Activated T-helper 1 cell treated with anti-CD3 and anti-CD28 coated beads, Interleukin-12 subunit alpha, Interleukin-12 subunit beta, Interleukin-2, Interleukin-4 antibody, amounts not matched to agents 30 ng/mL and 10 ng/mL and 1 ng/mL, durations not matched to agents 14 hours and 24 hours and 36 hours (primary cell): Measurements from ENCODE around the gene CYB561D2. TPM values are rescaled to one million over a fixed set of nuclear protein-coding genes. Genes with fewer than 3 reads are reported as not detected.

Source experiments
- DNase-seq: peaks from one replicate; pipeline ENCODE4 v3.0.0; 2021; ENCODE audit warnings: low spot score
- H3K27ac Mint-ChIP-seq: one replicate; pipeline ENCODE4 v1.8.0; 2021; ENCODE audit warnings: mild to moderate bottlenecking, mixed read lengths
- H3K27me3 Mint-ChIP-seq: one replicate; pipeline ENCODE4 v1.8.0; 2022; ENCODE audit warnings: mild to moderate bottlenecking, moderate library complexity, mixed read lengths; ENCODE audit not compliant: insufficient read depth
- H3K36me3 Mint-ChIP-seq: one replicate; pipeline ENCODE4 v1.8.0; 2021; ENCODE audit warnings: low read depth, mixed read lengths
- H3K4me1 Mint-ChIP-seq: one replicate; pipeline ENCODE4 v1.8.0; 2021; ENCODE audit warnings: low read depth, mixed read lengths
- H3K4me3 Mint-ChIP-seq: one replicate; pipeline ENCODE4 v1.8.0; 2021; ENCODE audit warnings: mild to moderate bottlenecking, moderate library complexity, mixed read lengths
- H3K9me3 Mint-ChIP-seq: one replicate; pipeline ENCODE4 v1.8.0; 2021; ENCODE audit warnings: mixed read lengths
- intact Hi-C: fragments of 100-400 bp; cut with micrococcal nuclease; formaldehyde crosslinking; loops from one replicate; pipeline ENCODE4 v1.15.1; 2024
- total RNA-seq: library from RNA; stranded (reverse); gene quantifications from 2 replicates; pipeline ENCODE4 v1.2.3, GENCODE V29; 2022

The CYB561D2 gene
- total RNA-seq, 1 donor from 2014 or later = 35.9 TPM

GRCh38 chr3:50365080-50365841 lies 14.6 kb downstream of the CYB561D2 start:
- intact Hi-C loops = loop anchor here (1.0 to 5.0 kb wide), 3 partner anchors 14 to 202 kb away; partner anchors contain the start of genes C3orf18, CYB561D2 and NPRL2
- Mint-ChIP-seq H3K36me3 (no peaks in the 10 kb centered on the region), H3K9me3 (no peaks in the 10 kb centered on the region), H3K4me1 (peaks cover 13% of the 10 kb centered on the region), H3K27me3 (peaks cover 4% of the 10 kb centered on the region), H3K4me3 (peak overlapping the region; percentile 79), H3K27ac (peak overlapping the region; percentile 70)
- DNase-seq = peak; percentile 93

- Mint-ChIP-seq H3K36me3 (no peaks in the 10 kb centered on the region), H3K9me3 (no peaks in the 10 kb centered on the region), H3K4me3 (peak overlapping the region; percentile 79), H3K27ac (peak overlapping the region; percentile 70), H3K27me3 (peaks cover 4% of the 10 kb centered on the region), H3K4me1 (peaks cover 13% of the 10 kb centered on the region)
- no peak for DNase-seq
- intact Hi-C loops = loop anchor here (1.0 to 5.0 kb wide), 3 partner anchors 15 to 201 kb away; partner anchors contain the start of genes C3orf18, CYB561D2 and NPRL2
Measured at GRCh38 chr3:50365842-50366220, 15.2 kb downstream of the CYB561D2 start.

- H3K4me1 Mint-ChIP-seq = peaks cover 13% of the 10 kb centered on the region
- H3K36me3 Mint-ChIP-seq = no peaks in the 10 kb centered on the region
- intact Hi-C loops = loop anchor here (5.0 kb wide), 1 partner anchor 173 kb away; no protein-coding TSS in a partner anchor
- no peak overlapping the region for H3K4me3 Mint-ChIP-seq
- H3K9me3 Mint-ChIP-seq = no peaks in the 10 kb centered on the region
- no peak overlapping the region for H3K27ac Mint-ChIP-seq
- DNase-seq = no peak
- H3K27me3 Mint-ChIP-seq = peaks cover 2% of the 10 kb centered on the region
Measured at GRCh38 chr3:50369012-50369670, 18.5 kb downstream of the CYB561D2 start.

- Mint-ChIP-seq H3K27me3 (peaks cover 2% of the 10 kb centered on the region), H3K36me3 (no peaks in the 10 kb centered on the region), H3K4me1 (peaks cover 9% of the 10 kb centered on the region), H3K27ac (no peak overlapping the region), H3K4me3 (no peak overlapping the region), H3K9me3 (no peaks in the 10 kb centered on the region)
- intact Hi-C loops = no loop called here
- no peak for DNase-seq
Measured at GRCh38 chr3:50370594-50370993, 19.9 kb downstream of the CYB561D2 start.

- peaks cover 6% of the 10 kb centered on the region for H3K4me1 Mint-ChIP-seq
- no peak overlapping the region for H3K27ac Mint-ChIP-seq
- H3K4me3 Mint-ChIP-seq = no peak overlapping the region
- H3K27me3 Mint-ChIP-seq = peaks cover 2% of the 10 kb centered on the region
- no peaks in the 10 kb centered on the region for H3K9me3 Mint-ChIP-seq
- H3K36me3 Mint-ChIP-seq = no peaks in the 10 kb centered on the region
- no peak for DNase-seq
- intact Hi-C loops = no loop called here
Measured at GRCh38 chr3:50371133-50371685, 20.5 kb downstream of the CYB561D2 start.

- intact Hi-C loops = no loop called here
- Mint-ChIP-seq H3K9me3 (no peaks in the 10 kb centered on the region), H3K27me3 (peaks cover 2% of the 10 kb centered on the region), H3K4me3 (no peak overlapping the region), H3K27ac (no peak overlapping the region), H3K36me3 (no peaks in the 10 kb centered on the region), H3K4me1 (peaks cover 6% of the 10 kb centered on the region)
- DNase-seq = no peak
Measured at GRCh38 chr3:50372349-50372748, 21.7 kb downstream of the CYB561D2 start.

GRCh38 chr3:50373146-50374051 lies 22.7 kb downstream of the CYB561D2 start:
- no peaks in the 10 kb centered on the region for H3K36me3 Mint-ChIP-seq
- no peak for DNase-seq
- no peak overlapping the region for H3K27ac Mint-ChIP-seq
- peaks cover 6% of the 10 kb centered on the region for H3K4me1 Mint-ChIP-seq
- no peak overlapping the region for H3K4me3 Mint-ChIP-seq
- peaks cover 2% of the 10 kb centered on the region for H3K27me3 Mint-ChIP-seq
- H3K9me3 Mint-ChIP-seq = no peaks in the 10 kb centered on the region
- intact Hi-C loops = no loop called here

- no peak overlapping the region for H3K4me3 Mint-ChIP-seq
- H3K27ac Mint-ChIP-seq = no peak overlapping the region
- H3K9me3 Mint-ChIP-seq = no peaks in the 10 kb centered on the region
- H3K36me3 Mint-ChIP-seq = no peaks in the 10 kb centered on the region
- H3K4me1 Mint-ChIP-seq = no peaks in the 10 kb centered on the region
- intact Hi-C loops = no loop called here
- DNase-seq = no peak
- peaks cover 2% of the 10 kb centered on the region for H3K27me3 Mint-ChIP-seq
Measured at GRCh38 chr3:50374363-50375257, 23.9 kb downstream of the CYB561D2 start.

GRCh38 chr3:50375258-50375931 lies 24.7 kb downstream of the CYB561D2 start:
- Mint-ChIP-seq H3K27me3 (peaks cover 2% of the 10 kb centered on the region), H3K36me3 (no peaks in the 10 kb centered on the region), H3K4me1 (no peaks in the 10 kb centered on the region), H3K9me3 (no peaks in the 10 kb centered on the region), H3K27ac (no peak overlapping the region), H3K4me3 (no peak overlapping the region)
- DNase-seq = no peak
- intact Hi-C loops = no loop called here

GRCh38 chr3:50378024-50378423 lies 27.4 kb downstream of the CYB561D2 start:
- Mint-ChIP-seq H3K4me3 (no peak overlapping the region), H3K27ac (no peak overlapping the region), H3K27me3 (no peaks in the 10 kb centered on the region), H3K36me3 (no peaks in the 10 kb centered on the region), H3K4me1 (no peaks in the 10 kb centered on the region), H3K9me3 (no peaks in the 10 kb centered on the region)
- intact Hi-C loops = no loop called here
- DNase-seq = no peak

- Mint-ChIP-seq H3K4me3 (no peak overlapping the region), H3K27me3 (peaks cover 4% of the 10 kb centered on the region), H3K27ac (no peak overlapping the region), H3K9me3 (no peaks in the 10 kb centered on the region), H3K36me3 (no peaks in the 10 kb centered on the region), H3K4me1 (no peaks in the 10 kb centered on the region)
- intact Hi-C loops = no loop called here
- DNase-seq = no peak
Measured at GRCh38 chr3:50378757-50379156, 28.1 kb downstream of the CYB561D2 start.
